Activated naive CD4-positive, alpha-beta T cell treated with anti-CD3 and anti-CD28 coated beads, Interleukin-2, amount 10 ng/mL, durations not matched to agents 7 days and 5 days (primary cell): ENCODE measurements around the gene SPOCK2.
"Not testable (repeated sequence)": the region's sequence is repeated elsewhere in the genome, so short reads cannot be mapped to it uniquely, and the experiment has no call there.

Source experiments
- CTCF ChIA-PET: fragments of 350-600 bp; sonication (Branson Sonifier 250); formaldehyde crosslinking; loops from one replicate; lab custom pipeline; 2021; ENCODE audit warnings: antibody characterized with exemption; lab: Charles Lee
- DNase-seq: peaks from one replicate; pipeline ENCODE4 v3.0.0-alpha.2; 2020
- H3K27ac Mint-ChIP-seq: one replicate; pipeline ENCODE4 v1.8.0; 2021; ENCODE audit warnings: mild to moderate bottlenecking, moderate library complexity, mixed read lengths
- H3K27me3 Mint-ChIP-seq: one replicate; pipeline ENCODE4 v1.8.0; 2021; ENCODE audit warnings: mild to moderate bottlenecking, mixed read lengths
- H3K36me3 Mint-ChIP-seq: one replicate; pipeline ENCODE4 v1.8.0; 2021; ENCODE audit warnings: mixed read lengths
- H3K4me1 Mint-ChIP-seq: one replicate; pipeline ENCODE4 v1.8.0; 2021; ENCODE audit warnings: mixed read lengths
- H3K4me3 Mint-ChIP-seq: one replicate; pipeline ENCODE4 v1.8.0; 2021; ENCODE audit warnings: mild to moderate bottlenecking, moderate library complexity, mixed read lengths
- H3K9me3 Mint-ChIP-seq: one replicate; pipeline ENCODE4 v1.8.0; 2021; ENCODE audit warnings: mixed read lengths

The SPOCK2 gene

DNA sequence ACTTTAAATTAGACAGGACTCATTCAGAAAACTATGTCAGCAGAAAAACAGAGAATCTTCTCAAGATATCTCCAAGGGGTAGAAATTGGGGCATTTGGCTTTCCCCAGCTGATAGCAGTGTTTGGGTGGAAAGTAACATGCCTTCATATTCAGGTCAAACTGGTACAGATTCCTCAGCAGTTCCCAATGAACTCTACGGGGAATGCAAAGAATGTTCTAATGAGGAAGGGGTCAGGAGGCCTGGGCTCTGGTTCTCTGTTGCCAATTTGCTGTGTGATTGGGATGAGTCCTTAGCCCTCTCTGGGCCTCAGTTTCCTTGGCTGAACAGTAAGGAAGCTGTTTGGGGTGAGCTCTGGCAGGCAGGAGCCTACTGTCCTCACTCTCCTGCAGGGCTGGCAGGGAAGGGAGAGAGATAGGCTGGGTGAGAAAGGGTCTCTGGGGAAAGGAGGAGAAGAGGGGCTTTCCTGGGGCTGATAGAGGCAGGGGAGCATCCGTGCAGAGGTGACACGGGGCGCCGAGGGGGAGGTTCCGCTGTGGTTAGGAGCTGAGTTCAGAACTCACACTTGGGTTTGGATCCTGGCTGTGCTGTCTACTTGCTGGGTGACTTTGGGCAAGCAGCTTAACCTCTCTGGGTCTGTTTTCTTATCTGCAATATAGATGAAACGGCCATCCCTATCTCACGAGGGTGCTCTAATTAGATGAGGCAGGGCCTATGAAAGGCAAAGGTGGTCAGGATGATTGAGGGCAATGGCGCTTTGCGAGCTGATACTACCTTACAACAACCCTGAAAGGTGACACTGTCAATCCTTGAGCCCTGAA is 45.1 kb downstream of the SPOCK2 start:
- Mint-ChIP-seq H3K4me3 (no peak overlapping the region), H3K27me3 (peaks cover 17% of the 10 kb centered on the region), H3K27ac (no peak overlapping the region), H3K4me1 (peaks cover under 1% of the 10 kb centered on the region), H3K9me3 (no peaks in the 10 kb centered on the region), H3K36me3 (no peaks in the 10 kb centered on the region)
- CTCF ChIA-PET, result interaction anchor here (0.8 to 1.8 kb wide), 3 partner anchors 88 to 147 kb away, joined by 3 to 11 read pairs (median 4); no protein-coding TSS in a partner anchor
- no peak for DNase-seq

DNA sequence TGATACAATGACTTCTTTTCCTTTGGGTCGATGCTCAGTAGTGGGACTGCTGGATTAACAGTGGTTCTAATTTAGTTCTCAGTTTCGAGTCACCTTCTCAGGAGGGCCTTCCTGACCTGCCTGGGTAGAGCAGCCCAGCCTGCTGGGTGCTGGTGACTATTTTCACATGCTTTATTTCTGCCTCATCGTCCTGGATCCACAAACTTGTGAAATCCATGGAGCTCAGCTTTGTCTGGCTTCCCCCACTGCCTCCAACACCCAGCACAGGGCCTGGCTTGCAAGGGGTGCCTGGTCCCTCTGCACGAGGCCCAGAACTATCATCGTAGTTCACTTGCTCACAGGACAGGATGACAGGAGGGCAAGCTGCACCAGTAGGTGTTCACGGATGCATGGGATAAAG is 46.9 kb downstream of the SPOCK2 start:
- no peaks in the 10 kb centered on the region for H3K9me3 Mint-ChIP-seq
- no peak overlapping the region for H3K4me3 Mint-ChIP-seq
- peaks cover 23% of the 10 kb centered on the region for H3K27me3 Mint-ChIP-seq
- H3K4me1 Mint-ChIP-seq, result no peaks in the 10 kb centered on the region
- CTCF ChIA-PET, result interaction anchor here (1.8 kb wide), 1 partner anchor 146 kb away, joined by 11 read pairs; no protein-coding TSS in a partner anchor
- no peaks in the 10 kb centered on the region for H3K36me3 Mint-ChIP-seq
- no peak overlapping the region for H3K27ac Mint-ChIP-seq
- no peak for DNase-seq

DNA sequence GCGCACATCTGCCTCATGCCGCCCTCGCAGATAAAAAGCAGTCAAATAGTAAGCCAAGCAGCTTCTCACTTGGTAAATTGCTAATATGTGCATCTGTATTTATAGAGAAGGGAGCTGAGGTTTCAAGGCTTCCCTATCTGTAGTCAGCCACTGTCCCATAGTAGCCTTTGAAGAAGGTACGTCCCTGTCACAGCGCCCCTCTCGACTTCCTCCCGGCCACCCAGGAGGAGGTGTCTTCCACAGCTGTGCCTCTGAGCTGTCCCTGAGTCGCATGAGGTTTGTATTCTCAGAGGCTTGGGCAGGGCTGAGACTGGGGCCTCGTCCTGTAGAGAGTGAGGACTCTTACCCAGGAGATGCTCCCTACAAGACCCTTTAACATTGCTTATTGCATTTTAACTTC is 49.0 kb downstream of the SPOCK2 start:
- Mint-ChIP-seq H3K4me3 (no peak overlapping the region), H3K27ac (no peak overlapping the region), H3K36me3 (no peaks in the 10 kb centered on the region), H3K27me3 (peaks cover 35% of the 10 kb centered on the region), H3K4me1 (no peaks in the 10 kb centered on the region), H3K9me3 (no peaks in the 10 kb centered on the region)
- no peak for DNase-seq
- CTCF ChIA-PET, result interaction anchor here (2.2 kb wide), 1 partner anchor 9 kb away, joined by 14 read pairs; no protein-coding TSS in a partner anchor

DNA sequence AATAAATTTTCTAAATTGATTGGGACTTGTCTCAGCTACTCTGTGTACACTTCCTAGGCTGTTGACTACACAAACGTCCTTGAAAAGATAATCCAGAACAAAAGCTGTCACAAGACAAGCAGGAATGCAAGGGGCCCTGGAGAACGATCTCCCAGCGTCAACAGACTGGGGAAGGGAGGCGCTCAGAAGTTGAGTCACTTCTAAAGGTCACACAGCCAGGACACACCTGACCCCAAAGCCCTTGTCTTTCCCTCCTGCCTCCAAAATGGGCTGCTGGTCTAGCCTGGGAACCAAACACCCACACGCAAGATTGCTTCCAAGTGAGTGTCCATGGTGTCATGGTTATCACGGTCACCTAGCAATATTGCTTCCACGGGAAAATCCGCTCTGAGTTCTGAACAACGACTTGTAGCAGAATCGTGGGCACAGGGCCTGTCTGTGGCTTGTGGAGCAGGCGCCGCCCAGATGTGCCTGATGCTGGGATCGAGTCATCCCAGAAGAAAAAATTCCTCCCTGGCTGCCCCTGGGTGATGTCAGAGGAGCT is 49.8 kb downstream of the SPOCK2 start:
- Mint-ChIP-seq H3K36me3 (no peaks in the 10 kb centered on the region), H3K9me3 (no peaks in the 10 kb centered on the region), H3K4me1 (no peaks in the 10 kb centered on the region), H3K27me3 (peaks cover 36% of the 10 kb centered on the region), H3K4me3 (no peak overlapping the region), H3K27ac (no peak overlapping the region)
- CTCF ChIA-PET, result interaction anchor here (1.0 to 2.2 kb wide), 3 partner anchors 10 to 142 kb away, joined by 5 to 14 read pairs (median 6); no protein-coding TSS in a partner anchor
- DNase-seq, result no peak

DNA sequence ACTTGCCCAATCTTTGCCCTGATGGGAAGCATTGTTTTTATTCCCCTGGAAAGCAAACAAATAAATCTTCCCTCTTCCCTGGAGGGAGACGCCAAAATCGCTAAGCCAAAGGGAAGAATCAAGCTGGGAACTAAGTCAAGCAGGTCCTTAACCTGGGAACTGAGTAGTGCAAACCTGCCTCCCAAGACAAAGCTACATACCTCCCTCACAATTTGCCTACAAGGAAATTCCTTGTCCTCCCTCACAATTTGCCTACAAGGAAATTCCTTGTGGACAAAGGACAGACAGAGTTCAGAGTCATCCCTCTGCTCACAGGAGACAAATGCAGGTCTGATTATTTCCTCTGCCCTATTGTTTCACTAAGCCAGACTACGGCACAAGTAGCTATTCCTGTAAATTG is 50.5 kb downstream of the SPOCK2 start:
- CTCF ChIA-PET, result interaction anchor here (0.9 to 1.7 kb wide), 3 partner anchors 9 to 142 kb away, joined by 3 to 6 read pairs (median 5); no protein-coding TSS in a partner anchor
- no peak for DNase-seq
- Mint-ChIP-seq H3K9me3 (no peaks in the 10 kb centered on the region), H3K36me3 (no peaks in the 10 kb centered on the region), H3K27me3 (peaks cover 31% of the 10 kb centered on the region), H3K4me1 (no peaks in the 10 kb centered on the region), H3K27ac (no peak overlapping the region), H3K4me3 (no peak overlapping the region)

DNA sequence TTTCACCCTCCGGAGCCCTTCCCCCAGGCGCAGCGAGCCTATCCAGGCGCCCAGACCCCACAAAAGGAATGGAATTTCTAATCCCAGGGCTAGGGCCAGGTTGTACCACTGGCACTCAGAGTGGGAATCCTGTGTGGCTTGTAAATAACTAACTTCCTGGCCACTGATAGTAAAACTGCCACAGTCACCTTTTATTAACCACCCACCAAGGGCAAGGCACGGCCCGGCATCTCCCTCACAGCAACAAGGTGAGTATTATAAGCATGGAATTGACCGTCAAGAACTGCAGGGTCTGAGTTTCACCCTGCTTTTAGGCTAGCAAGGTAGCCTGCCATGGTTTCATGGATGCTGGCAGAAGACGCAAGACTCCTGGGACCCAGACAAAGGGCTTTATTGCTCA is 51.1 kb downstream of the SPOCK2 start:
- Mint-ChIP-seq H3K36me3 (no peaks in the 10 kb centered on the region), H3K27ac (no peak overlapping the region), H3K9me3 (no peaks in the 10 kb centered on the region), H3K4me1 (no peaks in the 10 kb centered on the region), H3K4me3 (no peak overlapping the region), H3K27me3 (peaks cover 33% of the 10 kb centered on the region)
- CTCF ChIA-PET, result interaction anchor here (0.9 to 1.7 kb wide), 2 partner anchors 9 to 141 kb away, joined by 3 to 5 read pairs; no protein-coding TSS in a partner anchor
- DNase-seq, result no peak

DNA sequence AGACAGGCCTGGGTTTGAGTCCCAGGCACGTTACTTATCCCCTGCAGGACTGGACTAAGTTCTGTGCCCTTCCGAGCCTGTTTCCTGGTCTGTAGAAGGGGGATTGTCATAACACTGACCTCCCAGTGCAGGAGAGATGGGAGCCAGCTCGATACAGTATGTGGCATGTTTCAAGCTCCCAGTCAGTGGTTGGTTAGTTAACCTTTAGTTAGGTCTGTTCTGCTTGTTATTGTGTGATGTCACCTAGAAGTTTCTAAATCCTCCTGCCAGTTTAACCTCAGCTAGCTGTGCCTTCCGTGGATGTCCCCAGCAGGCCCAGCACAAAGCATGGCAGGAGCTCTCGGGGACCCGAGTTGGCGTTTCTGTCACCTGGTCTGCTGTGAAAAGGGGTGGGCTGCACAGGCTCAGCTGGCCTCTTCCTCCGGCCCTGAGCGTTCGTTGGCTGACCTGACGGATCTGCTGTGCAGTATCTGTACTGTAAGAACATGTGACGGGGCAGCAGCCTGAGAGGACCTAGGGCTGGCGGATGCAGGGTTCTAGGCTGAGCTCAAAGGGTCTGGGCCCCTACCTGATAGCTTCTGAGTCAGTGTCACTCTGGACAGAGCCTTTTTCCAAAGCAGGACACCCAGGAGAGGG is 53.0 kb downstream of the SPOCK2 start:
- Mint-ChIP-seq H3K4me3 (no peak overlapping the region), H3K9me3 (no peaks in the 10 kb centered on the region), H3K27ac (no peak overlapping the region), H3K4me1 (no peaks in the 10 kb centered on the region), H3K36me3 (no peaks in the 10 kb centered on the region), H3K27me3 (peaks cover 52% of the 10 kb centered on the region)
- CTCF ChIA-PET, result interaction anchor here (1.2 kb wide), 1 partner anchor 13 kb away, joined by 3 read pairs; no protein-coding TSS in a partner anchor
- DNase-seq, result no peak

DNA sequence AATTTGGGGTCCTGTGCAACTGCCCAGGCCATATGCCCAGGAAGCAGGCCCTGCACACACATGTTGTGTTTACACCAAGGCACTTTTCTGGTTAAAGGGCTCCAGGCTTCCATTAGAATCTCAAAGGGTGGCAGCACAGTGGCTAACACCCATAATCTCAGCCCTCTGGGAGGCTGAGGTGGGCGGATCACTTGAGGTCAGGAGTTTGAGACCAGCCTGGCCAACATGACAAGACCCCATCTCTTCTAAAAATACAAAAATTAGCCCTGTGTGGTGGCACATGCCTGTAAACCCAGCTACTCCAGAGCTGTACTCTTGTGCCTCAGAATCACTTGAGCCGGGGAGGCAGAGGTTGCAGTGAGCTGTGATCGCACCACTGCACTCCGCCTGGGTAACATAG is 53.6 kb downstream of the SPOCK2 start:
- no peak overlapping the region for H3K27ac Mint-ChIP-seq
- no peaks in the 10 kb centered on the region for H3K36me3 Mint-ChIP-seq
- CTCF ChIA-PET, result interaction anchor here (1.2 to 1.7 kb wide), 2 partner anchors 14 kb away, joined by 3 to 4 read pairs; no protein-coding TSS in a partner anchor
- H3K9me3 Mint-ChIP-seq, result no peaks in the 10 kb centered on the region
- DNase-seq, result no peak
- H3K4me1 Mint-ChIP-seq, result no peaks in the 10 kb centered on the region
- peaks cover 54% of the 10 kb centered on the region for H3K27me3 Mint-ChIP-seq
- no peak overlapping the region for H3K4me3 Mint-ChIP-seq

DNA sequence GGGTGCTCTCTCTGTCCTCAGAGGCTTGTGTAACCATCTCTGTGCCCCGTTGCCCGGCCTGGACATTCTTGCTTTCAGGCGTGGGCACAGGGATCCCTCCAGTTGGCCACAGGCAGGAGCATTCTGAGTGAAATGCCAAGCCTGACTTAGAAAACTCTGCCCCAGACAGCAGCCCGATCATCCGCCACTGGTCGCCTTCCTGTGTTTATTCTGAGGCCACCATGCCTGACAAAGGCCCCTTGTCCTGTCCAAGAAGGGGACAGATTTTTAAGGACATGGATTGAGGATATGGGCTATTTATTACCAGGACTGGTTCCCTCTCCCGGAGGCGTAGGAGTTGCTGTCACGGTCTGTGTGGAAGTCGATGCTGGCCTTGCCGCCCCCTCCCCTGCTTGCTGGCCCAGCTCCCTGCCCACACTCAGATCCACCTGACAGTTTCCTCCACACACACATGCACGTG is 54.3 kb downstream of the SPOCK2 start:
- H3K9me3 Mint-ChIP-seq, result no peaks in the 10 kb centered on the region
- no peaks in the 10 kb centered on the region for H3K36me3 Mint-ChIP-seq
- CTCF ChIA-PET, result interaction anchor here (1.7 kb wide), 1 partner anchor 14 kb away, joined by 4 read pairs; no protein-coding TSS in a partner anchor
- no peaks in the 10 kb centered on the region for H3K4me1 Mint-ChIP-seq
- H3K27ac Mint-ChIP-seq, result no peak overlapping the region
- DNase-seq, result no peak
- H3K4me3 Mint-ChIP-seq, result no peak overlapping the region
- H3K27me3 Mint-ChIP-seq, result peaks cover 60% of the 10 kb centered on the region

DNA sequence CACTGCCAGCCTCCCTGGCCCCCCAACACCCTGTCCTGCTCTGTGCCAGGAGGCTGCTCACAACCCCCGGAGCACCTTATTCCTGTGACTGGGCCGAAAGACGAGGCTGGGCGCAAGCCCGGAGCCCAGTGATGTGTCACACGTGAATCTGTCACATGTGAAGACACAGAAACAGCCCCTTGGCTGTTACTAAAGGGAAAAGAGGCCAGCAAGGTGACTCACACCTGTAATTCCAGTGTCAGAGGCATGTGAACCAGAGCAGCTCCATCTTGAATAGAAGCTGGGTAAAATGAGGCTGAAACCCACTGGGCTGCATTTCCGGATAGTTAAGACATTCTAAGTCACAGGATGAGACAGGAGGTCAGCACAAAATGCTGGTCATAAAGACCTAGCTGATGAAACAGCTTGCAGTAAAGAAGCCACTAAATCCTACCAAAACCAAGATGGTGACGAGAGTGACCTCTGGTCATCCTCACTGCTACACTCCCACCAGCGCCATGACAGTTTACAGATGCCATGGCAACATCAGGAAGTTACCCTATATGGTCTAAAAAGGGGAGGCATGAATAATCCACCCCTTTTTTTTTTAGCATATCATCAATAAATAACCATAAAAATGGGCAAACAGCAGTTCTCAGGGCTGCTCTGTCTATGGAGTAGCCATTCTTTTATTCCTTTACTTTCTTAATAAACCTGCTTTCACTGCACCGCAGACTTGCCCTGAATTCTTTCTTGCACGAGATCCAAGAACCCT is 55.8 kb downstream of the SPOCK2 start:
- H3K27me3 Mint-ChIP-seq, result peaks cover 53% of the 10 kb centered on the region
- H3K27ac Mint-ChIP-seq, H3K4me1 Mint-ChIP-seq, H3K9me3 Mint-ChIP-seq, DNase-seq, H3K4me3 Mint-ChIP-seq, H3K36me3 Mint-ChIP-seq: not testable (repeated sequence)
- CTCF ChIA-PET, result interaction anchor here (0.8 kb wide), 1 partner anchor 13 kb away, joined by 3 read pairs; no protein-coding TSS in a partner anchor

DNA sequence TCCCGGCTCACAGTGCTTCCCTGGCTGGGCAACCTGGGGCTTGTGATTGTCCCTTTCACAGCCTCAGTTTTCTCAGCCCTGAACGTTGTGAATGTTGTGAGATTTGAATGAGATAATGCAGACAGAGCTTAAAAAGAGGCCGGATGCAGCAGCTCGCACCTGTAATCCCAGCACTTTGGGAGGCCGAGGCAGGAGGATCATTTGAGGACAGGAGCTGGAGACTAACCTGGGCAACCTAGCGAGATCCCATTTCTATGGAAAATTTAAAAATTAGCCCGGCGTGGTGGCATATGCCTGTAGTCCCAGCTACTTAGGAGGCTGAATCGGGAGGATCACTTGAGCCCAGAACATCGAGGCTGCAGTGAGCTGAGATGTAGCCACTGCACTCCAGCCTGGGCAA is 56.6 kb downstream of the SPOCK2 start:
- H3K4me1 Mint-ChIP-seq, result no peaks in the 10 kb centered on the region
- DNase-seq, result no peak
- peaks cover 54% of the 10 kb centered on the region for H3K27me3 Mint-ChIP-seq
- H3K36me3 Mint-ChIP-seq, result no peaks in the 10 kb centered on the region
- H3K27ac Mint-ChIP-seq, result no peak overlapping the region
- CTCF ChIA-PET, result no interaction called here
- no peak overlapping the region for H3K4me3 Mint-ChIP-seq
- H3K9me3 Mint-ChIP-seq, result no peaks in the 10 kb centered on the region

DNA sequence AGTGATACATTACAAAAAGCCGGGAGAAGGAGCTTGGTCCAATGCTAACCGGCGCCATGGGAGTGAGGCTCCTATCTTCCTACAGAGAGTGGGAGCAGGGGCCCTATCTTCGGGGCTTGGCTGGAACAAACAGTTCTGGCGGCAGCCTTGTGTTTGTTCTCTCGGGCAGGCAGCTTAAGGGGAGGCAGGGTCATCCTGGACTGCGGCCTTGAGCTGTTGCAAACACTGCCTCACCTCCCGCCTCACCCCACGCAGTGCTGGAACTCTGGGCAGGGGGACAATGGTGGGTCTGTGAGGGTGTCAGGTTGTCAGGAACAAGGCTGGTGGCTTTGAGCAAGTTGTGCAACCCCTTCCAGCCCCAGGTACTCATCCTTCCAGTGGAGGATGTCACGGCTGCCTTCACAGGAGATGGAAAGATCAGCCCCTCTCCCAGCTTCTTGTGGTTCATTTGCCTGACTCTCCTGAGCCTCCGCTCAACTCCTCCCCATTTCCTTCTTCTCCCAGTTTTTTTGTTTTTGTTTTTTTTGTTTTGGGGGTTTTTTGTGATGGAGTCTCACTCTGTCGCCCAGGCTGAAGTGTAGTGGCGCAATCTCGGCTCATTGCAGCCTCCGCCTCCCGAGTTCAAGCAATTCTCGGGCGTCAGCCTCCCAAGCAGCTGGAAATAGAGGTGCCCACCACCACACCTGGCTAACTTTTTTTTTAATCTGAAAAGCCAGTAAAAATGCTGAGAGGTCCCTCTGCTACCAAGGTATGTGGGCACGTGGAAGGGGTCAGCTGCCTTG is 57.4 kb downstream of the SPOCK2 start:
- H3K27me3 Mint-ChIP-seq, result peaks cover 53% of the 10 kb centered on the region
- no peaks in the 10 kb centered on the region for H3K36me3 Mint-ChIP-seq
- H3K4me3 Mint-ChIP-seq, result no peak overlapping the region
- DNase-seq, result no peak
- no peak overlapping the region for H3K27ac Mint-ChIP-seq
- no peaks in the 10 kb centered on the region for H3K9me3 Mint-ChIP-seq
- no peaks in the 10 kb centered on the region for H3K4me1 Mint-ChIP-seq
- CTCF ChIA-PET, result interaction anchor here (0.8 kb wide), 1 partner anchor 426 kb away, joined by 5 read pairs; no protein-coding TSS in a partner anchor

DNA sequence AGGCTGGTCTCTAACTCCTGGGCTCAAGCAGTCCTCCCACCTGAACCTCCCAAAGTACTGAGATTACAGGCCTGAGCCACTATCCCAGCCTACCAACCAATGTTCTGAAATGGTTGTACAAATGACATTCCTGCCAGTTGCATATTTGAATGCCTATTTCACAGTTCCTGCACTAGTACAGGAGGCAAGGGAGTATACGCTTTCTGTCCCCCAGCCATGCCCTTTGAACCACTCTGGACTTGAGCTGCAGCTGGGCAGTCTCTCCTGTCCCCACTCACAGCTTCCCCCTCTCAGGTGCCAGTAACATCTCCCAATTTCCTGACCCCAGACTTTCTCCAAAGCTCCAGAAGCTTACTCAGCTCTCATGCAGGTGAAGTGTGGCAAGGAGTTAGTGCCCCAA is 58.9 kb downstream of the SPOCK2 start:
- no peak for DNase-seq
- peaks cover 45% of the 10 kb centered on the region for H3K27me3 Mint-ChIP-seq
- CTCF ChIA-PET, result no interaction called here

More for the DNA sequence above, 58.9 kb downstream of the SPOCK2 start:
- no peaks in the 10 kb centered on the region for H3K9me3 Mint-ChIP-seq
- H3K27ac Mint-ChIP-seq, result no peak overlapping the region
- no peaks in the 10 kb centered on the region for H3K4me1 Mint-ChIP-seq
- H3K36me3 Mint-ChIP-seq, result no peaks in the 10 kb centered on the region
- H3K4me3 Mint-ChIP-seq, result no peak overlapping the region
